ENCODE data around the gene ENKUR.

- TF ChIP-seq, protein P1, sequence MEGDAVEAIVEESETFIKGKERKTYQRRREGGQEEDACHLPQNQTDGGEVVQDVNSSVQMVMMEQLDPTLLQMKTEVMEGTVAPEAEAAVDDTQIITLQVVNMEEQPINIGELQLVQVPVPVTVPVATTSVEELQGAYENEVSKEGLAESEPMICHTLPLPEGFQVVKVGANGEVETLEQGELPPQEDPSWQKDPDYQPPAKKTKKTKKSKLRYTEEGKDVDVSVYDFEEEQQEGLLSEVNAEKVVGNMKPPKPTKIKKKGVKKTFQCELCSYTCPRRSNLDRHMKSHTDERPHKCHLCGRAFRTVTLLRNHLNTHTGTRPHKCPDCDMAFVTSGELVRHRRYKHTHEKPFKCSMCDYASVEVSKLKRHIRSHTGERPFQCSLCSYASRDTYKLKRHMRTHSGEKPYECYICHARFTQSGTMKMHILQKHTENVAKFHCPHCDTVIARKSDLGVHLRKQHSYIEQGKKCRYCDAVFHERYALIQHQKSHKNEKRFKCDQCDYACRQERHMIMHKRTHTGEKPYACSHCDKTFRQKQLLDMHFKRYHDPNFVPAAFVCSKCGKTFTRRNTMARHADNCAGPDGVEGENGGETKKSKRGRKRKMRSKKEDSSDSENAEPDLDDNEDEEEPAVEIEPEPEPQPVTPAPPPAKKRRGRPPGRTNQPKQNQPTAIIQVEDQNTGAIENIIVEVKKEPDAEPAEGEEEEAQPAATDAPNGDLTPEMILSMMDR (IDR thresholded peaks at IDR 0.05; ENCODE audit: borderline replicate concordance, extremely low read depth, low read length, poor library complexity, severe bottlenecking) = no peak
- TF ChIP-seq EZH2 (IDR thresholded peaks at IDR 0.05; ENCODE audit: borderline replicate concordance, low read depth, low read length, severe bottlenecking) = no peak
Observed at GRCh38 chr10:25049966-25050365, 34.0 kb upstream of the ENKUR start.

Measured in DND-41 (cell line).